Omental fat pad (tissue), 4 donors: ENCODE results near the gene TMEM132C. TPM values are rescaled to one million over a fixed set of nuclear protein-coding genes. Genes with fewer than 3 reads are reported as not detected.

Experiments
- ATAC-seq: fragments of 150-250 bp; one replicate; pipeline ENCODE4 v1.9.1; 2016; ENCODE audit warnings: mild to moderate bottlenecking, moderate library complexity; ENCODE audit not compliant: low FRiP score
- DNase-seq: peaks from one replicate; pipeline ENCODE4 v3.0.0-alpha.2; 2019; ENCODE audit warnings: low spot score
- total RNA-seq, 4 donors: library from RNA; depleted of rRNA; stranded (reverse); fragments of >200 nt; gene quantifications; one replicate each; pipeline ENCODE4 v1.1.0, GENCODE V29; 2016
- TF ChIP-seq, protein P1 (sequence below), 3 donors: fragments of 450-650 bp; IDR thresholded peaks; one replicate each; pipeline ENCODE4 v1.5.1; 2016 to 2017; ENCODE audit warnings: antibody characterized with exemption in 3 of 3, mild to moderate bottlenecking in 3 of 3, moderate library complexity in 2 of 3

The TMEM132C gene
- total RNA-seq, 4 donors from 2014 or later = 15.6 to 109 (median 44.9) TPM

DNA sequence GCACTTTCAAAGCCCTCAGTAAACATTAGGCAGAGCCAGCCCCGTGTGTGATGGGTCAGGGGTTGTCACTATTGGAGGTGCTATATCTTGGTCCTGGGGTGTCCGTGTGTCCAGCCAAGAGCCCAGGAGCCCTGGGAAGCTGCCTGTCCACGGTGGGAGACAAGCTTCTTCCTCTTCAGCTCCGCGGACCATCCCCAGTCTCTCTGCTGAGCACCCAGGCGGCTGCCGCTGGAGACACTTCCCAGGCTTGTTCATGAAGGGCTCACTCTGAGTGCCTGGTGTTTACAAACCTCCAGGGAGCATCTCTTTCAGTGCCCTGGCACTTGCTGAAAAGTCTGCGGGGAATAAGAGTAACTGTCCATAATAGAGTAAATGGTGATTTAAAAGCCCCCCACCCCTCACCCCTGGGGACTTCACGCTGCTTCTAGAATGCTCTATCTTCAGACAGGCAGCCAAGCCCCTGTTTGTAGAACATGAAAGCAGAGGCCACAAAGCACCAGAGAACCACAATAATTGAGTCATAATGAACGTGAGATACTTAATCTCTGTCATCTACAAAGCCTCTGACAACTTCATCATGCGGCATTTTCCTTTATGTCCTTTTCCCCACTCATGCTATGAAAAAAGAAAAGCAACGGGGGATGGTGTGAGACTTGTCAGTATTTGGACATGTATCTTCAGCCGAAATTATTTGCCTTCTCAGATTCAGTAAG, 178.6 kb downstream of the TMEM132C start:
- ATAC-seq = no peak
- no peak for DNase-seq
- TF ChIP-seq, protein P1, sequence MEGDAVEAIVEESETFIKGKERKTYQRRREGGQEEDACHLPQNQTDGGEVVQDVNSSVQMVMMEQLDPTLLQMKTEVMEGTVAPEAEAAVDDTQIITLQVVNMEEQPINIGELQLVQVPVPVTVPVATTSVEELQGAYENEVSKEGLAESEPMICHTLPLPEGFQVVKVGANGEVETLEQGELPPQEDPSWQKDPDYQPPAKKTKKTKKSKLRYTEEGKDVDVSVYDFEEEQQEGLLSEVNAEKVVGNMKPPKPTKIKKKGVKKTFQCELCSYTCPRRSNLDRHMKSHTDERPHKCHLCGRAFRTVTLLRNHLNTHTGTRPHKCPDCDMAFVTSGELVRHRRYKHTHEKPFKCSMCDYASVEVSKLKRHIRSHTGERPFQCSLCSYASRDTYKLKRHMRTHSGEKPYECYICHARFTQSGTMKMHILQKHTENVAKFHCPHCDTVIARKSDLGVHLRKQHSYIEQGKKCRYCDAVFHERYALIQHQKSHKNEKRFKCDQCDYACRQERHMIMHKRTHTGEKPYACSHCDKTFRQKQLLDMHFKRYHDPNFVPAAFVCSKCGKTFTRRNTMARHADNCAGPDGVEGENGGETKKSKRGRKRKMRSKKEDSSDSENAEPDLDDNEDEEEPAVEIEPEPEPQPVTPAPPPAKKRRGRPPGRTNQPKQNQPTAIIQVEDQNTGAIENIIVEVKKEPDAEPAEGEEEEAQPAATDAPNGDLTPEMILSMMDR (IDR thresholded peaks at IDR 0.05) = no peak

DNA sequence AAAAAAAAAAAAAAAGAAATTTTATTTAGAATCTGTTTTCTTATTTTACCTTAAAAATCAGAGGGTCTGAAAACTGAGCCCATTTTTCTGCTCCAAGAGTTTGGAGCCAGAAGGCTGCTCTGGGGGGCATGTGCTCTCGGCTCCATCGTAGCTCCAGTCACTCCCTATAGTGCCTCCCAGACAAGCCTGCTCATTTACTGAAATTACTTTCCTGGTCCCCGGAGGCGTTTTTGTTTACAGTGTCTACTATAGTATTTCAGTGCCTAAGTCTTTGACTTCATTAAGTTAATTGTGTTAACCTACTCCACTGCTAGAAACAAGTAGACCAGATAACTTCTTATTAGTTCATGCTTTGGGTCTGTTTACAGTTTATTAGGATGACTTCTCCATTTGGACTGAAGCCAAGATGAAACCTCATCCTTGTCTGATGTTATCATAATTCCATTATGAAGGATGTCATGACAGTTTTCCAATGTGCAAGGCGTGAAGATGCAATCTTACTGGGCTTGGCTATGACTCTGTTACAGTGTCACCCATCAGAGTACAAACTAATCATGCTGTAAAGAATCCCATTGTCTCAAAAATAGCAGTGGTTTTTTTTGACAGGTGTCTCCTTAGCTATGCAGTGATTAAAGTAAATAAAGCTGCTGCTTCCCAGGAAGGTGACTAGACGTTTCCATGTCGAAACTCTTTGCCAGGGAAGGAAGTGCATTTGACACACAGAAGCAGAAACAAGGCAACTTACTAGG, 182.3 kb downstream of the TMEM132C start:
- TF ChIP-seq, protein P1 (IDR thresholded peaks at IDR 0.05) = no peak
- no peak for ATAC-seq

DNA sequence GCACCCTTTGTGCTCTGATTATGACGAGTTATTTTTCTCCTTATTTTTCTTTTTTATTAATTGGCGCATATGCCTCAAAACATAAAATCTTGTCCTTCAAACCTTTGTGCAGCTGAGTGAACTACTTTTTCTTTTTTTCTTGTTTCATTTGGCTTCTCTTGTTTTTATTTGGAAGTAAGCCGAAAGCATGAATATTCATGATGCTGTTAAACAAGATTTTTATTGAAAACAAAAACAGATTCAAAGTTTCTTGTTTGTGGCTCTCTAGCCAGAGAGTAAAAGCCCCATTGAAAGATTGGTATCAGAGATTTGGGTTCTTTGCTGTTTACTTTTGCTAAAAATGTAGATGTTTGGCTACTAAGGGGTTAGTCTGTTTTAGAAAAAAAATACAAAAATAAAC, 183.8 kb downstream of the TMEM132C start:
- ATAC-seq = no peak
- TF ChIP-seq, protein P1 (IDR thresholded peaks at IDR 0.05) = no peak
- no peak for DNase-seq

More for the DNA sequence above, 182.3 kb downstream of the TMEM132C start:
- no peak for DNase-seq

DNA sequence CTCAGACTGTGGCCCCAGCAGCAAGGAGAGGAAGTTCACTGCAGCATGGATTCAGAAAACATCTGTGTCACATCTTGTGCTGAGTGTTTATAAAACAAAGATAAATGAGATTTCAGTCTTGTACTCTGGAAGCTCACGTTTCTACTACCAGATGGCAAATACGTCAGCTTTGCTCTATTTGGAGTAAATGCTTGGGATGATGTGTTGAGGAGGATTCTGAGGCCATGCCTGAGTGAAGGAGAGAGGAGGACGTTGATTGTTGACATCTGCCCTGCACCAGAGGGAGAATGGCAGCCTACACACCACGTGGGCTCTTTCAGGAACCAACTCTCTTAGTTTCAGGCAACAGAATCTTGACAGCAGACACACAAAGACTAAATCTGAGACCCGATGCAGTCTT, 188.9 kb downstream of the TMEM132C start:
- DNase-seq (no peak), ATAC-seq (no peak)
- TF ChIP-seq, protein P1 (IDR thresholded peaks at IDR 0.05) = no peak

DNA sequence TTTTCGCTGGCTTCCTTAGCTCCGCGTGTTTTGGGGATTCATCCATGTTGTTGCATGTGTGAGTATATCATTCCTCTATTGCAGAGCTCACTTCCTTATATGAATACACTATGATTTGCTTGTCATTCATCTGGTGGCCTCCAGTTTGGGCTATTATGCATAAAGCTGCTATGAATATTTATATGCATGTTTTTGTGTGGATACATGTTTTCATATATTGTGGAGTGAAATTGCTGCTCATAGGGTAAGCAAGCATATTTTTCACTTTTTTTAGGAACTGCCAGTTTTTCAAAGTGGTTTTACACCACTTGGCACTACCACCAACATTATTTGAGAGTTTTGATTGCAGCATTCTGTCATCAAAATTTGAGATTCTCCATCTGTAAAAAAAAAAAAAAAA, 190.0 kb downstream of the TMEM132C start:
- TF ChIP-seq, protein P1 (IDR thresholded peaks at IDR 0.05) = no peak
- ATAC-seq (no peak), DNase-seq (no peak)

DNA sequence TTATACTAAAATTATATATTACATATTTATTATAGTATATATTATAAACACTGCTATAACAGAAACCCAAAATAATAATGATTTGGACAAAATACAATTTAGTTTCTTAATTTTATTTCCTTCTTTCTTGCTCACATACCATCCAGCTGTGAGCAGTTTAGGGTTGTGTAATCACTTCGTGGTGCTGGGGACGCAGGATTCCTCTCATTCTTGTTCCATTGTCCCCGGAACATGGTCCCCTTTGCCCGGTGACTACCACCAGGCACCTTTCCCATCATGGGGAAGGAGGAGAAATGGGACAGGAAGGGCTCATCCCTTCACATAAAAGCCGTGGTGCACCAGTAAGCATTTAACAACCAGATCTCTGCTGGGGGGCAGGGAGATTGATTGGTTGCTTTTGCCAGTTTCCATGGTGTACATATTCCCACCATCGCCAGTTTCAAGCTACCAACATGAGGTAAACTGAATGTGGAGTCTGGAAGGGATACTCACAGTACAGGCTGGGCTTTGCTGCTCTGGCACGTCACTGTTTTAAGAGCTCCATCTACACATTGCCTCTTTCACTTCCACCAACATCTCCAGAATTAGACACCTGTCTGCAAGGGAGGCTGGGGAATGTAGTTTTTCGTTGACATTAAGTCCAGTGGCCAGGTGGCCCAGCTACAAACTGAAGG, 191.5 kb downstream of the TMEM132C start:
- no peak for ATAC-seq
- TF ChIP-seq, protein P1 (IDR thresholded peaks at IDR 0.05) = no peak
- DNase-seq = no peak
